ENCODE results near the gene OSBPL8.

The OSBPL8 gene

DNA sequence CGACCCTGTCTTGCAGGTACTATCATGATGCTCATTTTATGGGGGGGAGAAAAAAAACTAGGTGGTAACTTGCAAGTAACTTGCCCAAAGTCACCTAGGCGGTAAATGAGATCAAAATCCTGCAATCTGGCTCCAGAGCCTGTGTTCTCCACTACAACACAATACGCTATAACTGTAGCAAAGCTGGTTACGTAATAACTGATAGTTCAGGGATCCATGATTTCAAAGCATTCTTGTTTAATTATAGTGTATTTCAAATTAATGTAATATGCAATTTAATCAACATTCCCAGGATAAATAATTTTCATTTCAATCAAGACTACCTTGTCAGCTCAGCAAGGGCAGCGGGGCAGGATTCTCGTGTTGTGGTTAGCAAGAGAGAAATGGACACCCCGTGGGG is 243.1 kb downstream of the OSBPL8 start:
- TF ChIP-seq, protein P1, sequence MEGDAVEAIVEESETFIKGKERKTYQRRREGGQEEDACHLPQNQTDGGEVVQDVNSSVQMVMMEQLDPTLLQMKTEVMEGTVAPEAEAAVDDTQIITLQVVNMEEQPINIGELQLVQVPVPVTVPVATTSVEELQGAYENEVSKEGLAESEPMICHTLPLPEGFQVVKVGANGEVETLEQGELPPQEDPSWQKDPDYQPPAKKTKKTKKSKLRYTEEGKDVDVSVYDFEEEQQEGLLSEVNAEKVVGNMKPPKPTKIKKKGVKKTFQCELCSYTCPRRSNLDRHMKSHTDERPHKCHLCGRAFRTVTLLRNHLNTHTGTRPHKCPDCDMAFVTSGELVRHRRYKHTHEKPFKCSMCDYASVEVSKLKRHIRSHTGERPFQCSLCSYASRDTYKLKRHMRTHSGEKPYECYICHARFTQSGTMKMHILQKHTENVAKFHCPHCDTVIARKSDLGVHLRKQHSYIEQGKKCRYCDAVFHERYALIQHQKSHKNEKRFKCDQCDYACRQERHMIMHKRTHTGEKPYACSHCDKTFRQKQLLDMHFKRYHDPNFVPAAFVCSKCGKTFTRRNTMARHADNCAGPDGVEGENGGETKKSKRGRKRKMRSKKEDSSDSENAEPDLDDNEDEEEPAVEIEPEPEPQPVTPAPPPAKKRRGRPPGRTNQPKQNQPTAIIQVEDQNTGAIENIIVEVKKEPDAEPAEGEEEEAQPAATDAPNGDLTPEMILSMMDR (conservative IDR thresholded peaks at IDR 0.05; ENCODE audit: low read depth, low read length), result no peak
- no peak for DNase-seq (ENCODE audit: low read depth)

DNA sequence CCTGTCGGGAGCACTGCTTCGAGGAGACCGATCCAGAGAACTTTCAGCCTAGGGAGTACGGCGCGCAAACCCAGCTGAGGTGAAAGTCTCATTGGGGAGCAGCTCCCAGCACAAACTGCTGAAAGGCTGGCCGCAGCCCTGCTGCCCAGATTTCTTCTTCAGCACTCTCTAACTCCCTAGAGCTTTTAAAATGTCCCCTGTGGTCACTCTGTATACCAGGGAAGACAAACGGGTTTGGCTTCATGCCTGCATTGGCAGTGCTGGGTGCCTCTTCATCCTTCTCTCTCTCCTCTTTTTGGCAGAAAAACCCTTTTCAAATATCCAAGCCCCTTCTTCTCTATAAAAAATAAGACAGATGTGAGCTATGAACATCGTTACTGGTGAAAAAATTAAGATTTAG is 246.3 kb downstream of the OSBPL8 start:
- TF ChIP-seq, protein P1 (conservative IDR thresholded peaks at IDR 0.05; ENCODE audit: low read depth, low read length), result no peak
- no peak for DNase-seq (ENCODE audit: low read depth)
- H3K4me3 ChIP-seq (ENCODE audit: low read length), result no peak overlapping the region

More for the DNA sequence above, 243.1 kb downstream of the OSBPL8 start:
- no peak overlapping the region for H3K4me3 ChIP-seq (ENCODE audit: low read length)

DNA sequence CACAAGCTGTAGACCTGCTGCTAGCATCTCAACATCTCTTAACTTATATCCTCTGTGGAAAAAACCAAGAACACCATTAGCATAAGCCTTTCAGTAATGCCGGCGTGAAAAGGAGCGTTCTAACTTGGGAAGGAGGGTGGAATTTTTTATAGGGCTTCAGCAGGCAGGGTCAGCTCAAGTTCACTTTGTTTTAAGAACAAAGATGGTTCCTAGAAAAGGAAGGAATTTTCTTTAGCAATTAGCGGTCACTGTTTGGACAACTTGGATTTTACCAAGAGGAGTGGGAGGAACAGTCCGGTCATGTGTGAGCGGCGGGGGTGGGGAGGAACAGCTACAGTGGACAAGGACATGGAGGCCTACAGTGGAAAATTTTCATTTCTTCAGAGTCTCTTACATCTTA is 247.3 kb downstream of the OSBPL8 start:
- DNase-seq (ENCODE audit: low read depth), result peak; percentile 74

DNA sequence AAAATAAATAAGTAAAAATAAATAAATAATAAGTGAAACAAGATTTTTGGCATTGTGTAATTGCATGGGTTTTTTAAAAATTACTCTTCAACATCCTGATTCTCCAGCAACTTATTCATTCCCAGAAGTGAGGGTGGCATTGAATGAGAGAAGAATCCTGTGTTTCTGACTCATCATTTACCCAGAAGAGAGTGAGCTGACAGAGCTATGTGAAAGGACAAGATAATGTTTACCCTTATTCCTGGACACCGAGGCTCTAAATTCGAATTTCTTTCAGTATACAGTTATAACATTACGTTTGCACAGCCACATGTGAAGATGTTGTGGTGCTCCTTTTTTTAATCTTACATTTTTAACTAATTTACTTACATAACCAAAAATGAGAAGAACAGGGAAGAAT is 247.8 kb downstream of the OSBPL8 start:
- no peak overlapping the region for H3K4me3 ChIP-seq (ENCODE audit: low read length)
- DNase-seq (ENCODE audit: low read depth), result no peak
- TF ChIP-seq, protein P1 (conservative IDR thresholded peaks at IDR 0.05; ENCODE audit: low read depth, low read length), result no peak

More for the DNA sequence above, 247.3 kb downstream of the OSBPL8 start:
- TF ChIP-seq, protein P1 (conservative IDR thresholded peaks at IDR 0.05; ENCODE audit: low read depth, low read length), result no peak
- H3K4me3 ChIP-seq (ENCODE audit: low read length), result no peak overlapping the region

DNA sequence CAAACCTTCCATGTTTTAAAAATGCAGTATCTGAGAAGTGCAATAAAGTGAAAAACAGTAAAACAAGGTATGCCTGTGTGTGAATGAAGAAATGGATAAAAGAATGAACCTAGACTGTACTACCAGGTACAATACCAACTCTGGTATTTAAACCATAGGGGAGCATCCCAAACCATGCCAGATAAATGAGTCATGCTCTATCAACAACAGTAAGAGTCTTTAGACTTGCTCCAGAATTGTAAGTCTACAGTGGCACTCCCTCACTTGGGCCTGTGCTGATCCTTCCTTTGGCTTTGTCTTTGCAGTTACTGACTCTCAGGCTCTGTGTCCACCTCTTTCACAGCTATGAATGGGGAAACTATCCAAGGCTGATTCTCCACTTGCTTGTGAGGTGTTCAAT is 249.5 kb downstream of the OSBPL8 start:
- TF ChIP-seq, protein P1 (conservative IDR thresholded peaks at IDR 0.05; ENCODE audit: low read depth, low read length), result no peak
- DNase-seq (ENCODE audit: low read depth), result no peak
- no peak overlapping the region for H3K4me3 ChIP-seq (ENCODE audit: low read length)

DNA sequence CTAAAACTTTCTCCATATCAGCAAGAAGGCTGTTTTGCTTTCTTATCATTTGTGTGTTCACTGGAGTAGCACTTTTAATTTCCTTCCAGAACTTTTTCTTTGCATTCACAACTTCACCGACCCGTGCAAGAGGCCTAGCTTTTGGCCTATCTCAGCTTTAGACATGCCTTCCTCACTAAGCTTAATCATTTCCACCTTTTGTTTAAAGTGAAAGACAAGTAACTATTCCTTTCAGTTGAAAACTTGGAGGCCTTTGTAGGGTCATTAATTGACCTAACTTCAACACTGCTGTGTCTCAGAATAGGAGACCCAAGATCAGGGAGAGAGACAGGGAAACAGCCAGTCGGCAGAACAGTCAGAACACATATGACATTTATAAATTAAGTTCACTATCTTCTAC is 250.7 kb downstream of the OSBPL8 start:
- DNase-seq (ENCODE audit: low read depth), result no peak
- H3K4me3 ChIP-seq (ENCODE audit: low read length), result no peak overlapping the region
- TF ChIP-seq, protein P1 (conservative IDR thresholded peaks at IDR 0.05; ENCODE audit: low read depth, low read length), result no peak

DNA sequence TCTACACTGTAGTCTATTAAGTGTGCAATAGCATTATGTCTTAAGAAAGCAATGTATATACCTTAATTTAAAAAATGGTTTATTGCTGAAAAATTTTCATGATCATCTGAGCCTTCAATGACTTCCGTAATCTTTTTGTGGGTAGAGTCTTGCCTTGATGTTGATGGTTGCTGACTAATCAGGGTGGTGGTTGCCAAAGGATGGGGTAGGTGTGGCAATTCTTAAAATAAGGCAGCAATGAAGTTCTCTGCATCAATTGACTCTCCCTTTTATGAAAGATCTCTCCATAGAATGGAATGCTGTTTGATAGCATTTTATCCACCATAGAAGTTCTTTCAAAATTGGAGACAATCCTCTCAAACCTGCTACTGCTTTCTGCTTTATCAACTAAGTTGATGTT is 252.5 kb downstream of the OSBPL8 start:
- no peak for DNase-seq (ENCODE audit: low read depth)
- no peak overlapping the region for H3K4me3 ChIP-seq (ENCODE audit: low read length)
- TF ChIP-seq, protein P1 (conservative IDR thresholded peaks at IDR 0.05; ENCODE audit: low read depth, low read length), result no peak

Measured in retinal pigment epithelial cell (primary cell).